ENCODE measurements around the gene LSP1. TPM values are rescaled to one million over a fixed set of nuclear protein-coding genes. Genes with fewer than 3 reads are reported as not detected.

Gene LSP1
- total RNA-seq, 1 experiment from 2014 or later = 0.90 TPM

GRCh38 chr11:1937616-1938342 lies 84.9 kb downstream of the LSP1 start:
- CTCF ChIA-PET = interaction anchor here (1.4 kb wide), 1 partner anchor 244 kb away, joined by 5 read pairs; no protein-coding TSS in a partner anchor
- H3K4me3 ChIP-seq (ENCODE audit: low read depth in 2 of 2, low read length in 2 of 2) = no peak overlapping the region
- H3K27ac ChIP-seq (ENCODE audit: low read length) = no peak overlapping the region
- in situ Hi-C loops (cut with HindIII; ENCODE audit: low pct_unique_long_range_greater_than_20kb, low sequenced_read_pairs) = no loop called here
- TF ChIP-seq SIN3A (IDR thresholded peaks at IDR 0.05; ENCODE audit: borderline replicate concordance, insufficient read depth, low read depth, low read length) (no peak), REST (IDR thresholded peaks at IDR 0.05; ENCODE audit: insufficient read depth in 1 of 2, low read depth in 2 of 2, low read length in 1 of 2) (no peak), CTCF (IDR thresholded peaks at IDR 0.05) (no peak), TCF7L2 (IDR thresholded peaks at IDR 0.05; ENCODE audit: low read depth, low read length) (no peak), POLR2AphosphoS5 (IDR thresholded peaks at IDR 0.05; ENCODE audit: low read depth, low read length) (no peak)
- no TSS peak for BruUV-seq (replicated peaks)
- H3K9me3 ChIP-seq (ENCODE audit: control insufficient read depth, insufficient read depth, low read depth, low read length) = no peaks in the 10 kb centered on the region
- no peaks in the 10 kb centered on the region for H3K27me3 ChIP-seq (ENCODE audit: control insufficient read depth, insufficient read depth, low read length)
- ATAC-seq (no peak), DNase-seq (ENCODE audit: low read depth, low spot score) (no peak)
- no peaks in the 10 kb centered on the region for H3K36me3 ChIP-seq (ENCODE audit: control insufficient read depth, insufficient read depth, low read length)
- H3K4me1 ChIP-seq (ENCODE audit: control insufficient read depth, insufficient read depth, low read length) = peaks cover 3% of the 10 kb centered on the region
- POLR2A ChIA-PET = no interaction called here
- intact Hi-C loops (cut with micrococcal nuclease; ENCODE audit: unreplicated experiment) = loop anchor here (1.0 kb wide), 1 partner anchor 25 kb away; no protein-coding TSS in a partner anchor

- Histone ChIP-seq H3K4me3 (ENCODE audit: low read depth in 2 of 2, low read length in 2 of 2) (no peak overlapping the region), H3K4me1 (ENCODE audit: control insufficient read depth, insufficient read depth, low read length) (peaks cover 6% of the 10 kb centered on the region), H3K36me3 (ENCODE audit: control insufficient read depth, insufficient read depth, low read length) (no peaks in the 10 kb centered on the region), H3K27ac (ENCODE audit: low read length) (no peak overlapping the region), H3K27me3 (ENCODE audit: control insufficient read depth, insufficient read depth, low read length) (no peaks in the 10 kb centered on the region), H3K9me3 (ENCODE audit: control insufficient read depth, insufficient read depth, low read depth, low read length) (no peaks in the 10 kb centered on the region)
- ChIA-PET CTCF (interaction anchor here (0.6 to 1.4 kb wide), 2 partner anchors 88 to 245 kb away, joined by 3 to 5 read pairs; no protein-coding TSS in a partner anchor), POLR2A (no interaction called here)
- no peak for DNase-seq (ENCODE audit: low read depth, low spot score)
- BruUV-seq (replicated peaks) = no TSS peak
- peak; percentile 10; the same call in 1 of the 2 replicates for ATAC-seq
- intact Hi-C loops (cut with micrococcal nuclease; ENCODE audit: unreplicated experiment) (loop anchor here (1.0 kb wide), 1 partner anchor 26 kb away; no protein-coding TSS in a partner anchor), in situ Hi-C loops (cut with HindIII; ENCODE audit: low pct_unique_long_range_greater_than_20kb, low sequenced_read_pairs) (no loop called here)
- TF ChIP-seq TCF7L2 (IDR thresholded peaks at IDR 0.05; ENCODE audit: low read depth, low read length) (no peak), POLR2AphosphoS5 (IDR thresholded peaks at IDR 0.05; ENCODE audit: low read depth, low read length) (no peak), REST (IDR thresholded peaks at IDR 0.05; ENCODE audit: insufficient read depth in 1 of 2, low read depth in 2 of 2, low read length in 1 of 2) (no peak)
These were observed 85.6 kb downstream of the LSP1 start for GRCh38 chr11:1938343-1939005.

Measured in Panc1 (cell line).